A549 (cell line): ENCODE data around the gene OBP2A.

ENCODE experiments used
- E2F6 ChIP-seq: IDR thresholded peaks from 2 replicates; pipeline ENCODE4 v1.6.1; 2012; ENCODE audit warnings: low read depth, borderline replicate concordance
- EHF ChIP-seq: fragments of 250-450 bp; sonication (Bioruptor Pico); IDR thresholded peaks from 2 replicates; pipeline ENCODE4 v1.5.0; 2020; ENCODE audit warnings: mild to moderate bottlenecking
- EP300 ChIP-seq, 2 experiments: fragments of >200 bp; sonication (Bioruptor Twin); formaldehyde crosslinking; IDR thresholded peaks; 2 replicates in 1 of 2; 3 replicates in 1 of 2; pipeline ENCODE4 v1.6.1; 2016 to 2017
- ESRRA ChIP-seq: fragments of 150-350 bp; IDR thresholded peaks from 2 replicates; pipeline ENCODE4 v1.6.1; 2014; ENCODE audit warnings: mild to moderate bottlenecking, low read length, borderline replicate concordance
- HES2 ChIP-seq: fragments of >200 bp; sonication (Bioruptor Twin); formaldehyde crosslinking; IDR thresholded peaks from 2 replicates; pipeline ENCODE4 v1.6.1; 2016
- KDM1A ChIP-seq: fragments of 200-600 bp; sonication (generic); IDR thresholded peaks from 2 replicates; pipeline ENCODE4 v1.6.1; 2016; ENCODE audit warnings: low read depth, mild to moderate bottlenecking
- MAZ ChIP-seq: fragments of 150-350 bp; IDR thresholded peaks from 2 replicates; pipeline ENCODE4 v1.6.1; 2014; ENCODE audit warnings: antibody characterized with exemption, low read depth, low read length, borderline replicate concordance
- PHF8 ChIP-seq: fragments of 200-600 bp; sonication (generic); IDR thresholded peaks from 2 replicates; pipeline ENCODE4 v1.6.1; 2016; ENCODE audit warnings: low read depth, mild to moderate bottlenecking, antibody characterized with exemption, moderate library complexity, borderline replicate concordance
- RAD21 ChIP-seq, 2 experiments: fragments of >200 bp in 1 of 2; sonication (Bioruptor Twin) in 1 of 2; formaldehyde crosslinking in 1 of 2; IDR thresholded peaks in 1 of 2; conservative IDR thresholded peaks in 1 of 2; 2 replicates in 1 of 2; 3 replicates in 1 of 2; pipeline ENCODE4 v1.6.1; 2012 to 2018; ENCODE audit warnings: inconsistent platforms in 1 of 2
- RNF2 ChIP-seq: fragments of 200-600 bp; sonication (generic); IDR thresholded peaks from 2 replicates; pipeline ENCODE4 v1.6.1; 2016; ENCODE audit warnings: low read depth, mild to moderate bottlenecking, antibody characterized with exemption, moderate library complexity, borderline replicate concordance
- ZFP36 ChIP-seq: fragments of 450-650 bp; IDR thresholded peaks from 2 replicates; pipeline ENCODE4 v1.6.1; 2014; ENCODE audit warnings: borderline replicate concordance; ENCODE audit not compliant: partially characterized antibody
- ZNF302 ChIP-seq: fragments of 250-450 bp; sonication (Bioruptor Pico); IDR thresholded peaks from 2 replicates; pipeline ENCODE4 v1.9.0; 2021; ENCODE audit warnings: inconsistent platforms, mild to moderate bottlenecking, moderate library complexity
- TF ChIP-seq, protein P1 (sequence below): fragments of >200 bp; sonication (Bioruptor Twin); formaldehyde crosslinking; IDR thresholded peaks from 3 replicates; pipeline ENCODE4 v1.5.1; 2016
- TF ChIP-seq, protein P2 (sequence below): IDR thresholded peaks from 2 replicates; pipeline ENCODE4 v1.6.1; 2012

DNA sequence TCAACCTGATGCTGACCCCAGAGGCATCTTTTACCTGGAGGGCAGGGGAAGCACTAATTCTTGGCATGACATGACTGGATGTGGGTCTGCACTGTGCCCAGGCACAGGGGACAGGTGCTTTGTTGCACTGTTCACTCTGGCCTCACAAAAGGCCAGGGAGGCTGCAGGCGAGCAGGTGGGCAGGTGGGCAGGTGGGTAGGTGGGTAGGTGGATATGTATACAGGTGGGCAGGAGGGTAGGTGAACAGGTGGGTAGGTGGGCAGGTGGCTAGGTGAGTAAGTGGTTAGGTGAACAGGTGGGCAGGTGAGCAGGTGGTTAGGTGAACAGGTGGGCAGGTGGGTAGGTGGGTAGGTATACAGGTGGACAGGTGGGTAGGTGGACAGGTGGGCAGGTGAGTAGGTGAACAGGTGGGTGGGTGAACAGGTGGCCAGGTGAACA is 17.1 kb downstream of the OBP2A start:
- TF ChIP-seq KDM1A (no peak), ESRRA (no peak), RNF2 (no peak), HES2 (no peak), EHF (CRISPR knock-in tag) (no peak), E2F6 (no peak), RAD21 (conservative IDR thresholded peaks at IDR 0.05 in 1 of 2, IDR thresholded peaks at IDR 0.05 in 1 of 2) (no peak), MAZ (no peak), ZFP36 (no peak), PHF8 (no peak), ZNF302 (no peak), EP300 (IDR thresholded peaks at IDR 0.05) (no peak)
- TF ChIP-seq, protein P1, sequence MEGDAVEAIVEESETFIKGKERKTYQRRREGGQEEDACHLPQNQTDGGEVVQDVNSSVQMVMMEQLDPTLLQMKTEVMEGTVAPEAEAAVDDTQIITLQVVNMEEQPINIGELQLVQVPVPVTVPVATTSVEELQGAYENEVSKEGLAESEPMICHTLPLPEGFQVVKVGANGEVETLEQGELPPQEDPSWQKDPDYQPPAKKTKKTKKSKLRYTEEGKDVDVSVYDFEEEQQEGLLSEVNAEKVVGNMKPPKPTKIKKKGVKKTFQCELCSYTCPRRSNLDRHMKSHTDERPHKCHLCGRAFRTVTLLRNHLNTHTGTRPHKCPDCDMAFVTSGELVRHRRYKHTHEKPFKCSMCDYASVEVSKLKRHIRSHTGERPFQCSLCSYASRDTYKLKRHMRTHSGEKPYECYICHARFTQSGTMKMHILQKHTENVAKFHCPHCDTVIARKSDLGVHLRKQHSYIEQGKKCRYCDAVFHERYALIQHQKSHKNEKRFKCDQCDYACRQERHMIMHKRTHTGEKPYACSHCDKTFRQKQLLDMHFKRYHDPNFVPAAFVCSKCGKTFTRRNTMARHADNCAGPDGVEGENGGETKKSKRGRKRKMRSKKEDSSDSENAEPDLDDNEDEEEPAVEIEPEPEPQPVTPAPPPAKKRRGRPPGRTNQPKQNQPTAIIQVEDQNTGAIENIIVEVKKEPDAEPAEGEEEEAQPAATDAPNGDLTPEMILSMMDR: no peak
- TF ChIP-seq, protein P2, sequence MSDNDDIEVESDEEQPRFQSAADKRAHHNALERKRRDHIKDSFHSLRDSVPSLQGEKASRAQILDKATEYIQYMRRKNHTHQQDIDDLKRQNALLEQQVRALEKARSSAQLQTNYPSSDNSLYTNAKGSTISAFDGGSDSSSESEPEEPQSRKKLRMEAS: no peak
